ENCODE data around the gene CTNNBL1.
A peak's percentile ranks its signal among the peaks of the same experiment; 100 is the strongest.

CTNNBL1 gene

GRCh38 chr20:37693635-37694626 is at the start of gene CTNNBL1:
Gene CTNNBL1 (plus strand): TSS chr20:37694030. CDS start chr20:37694123, 93 bp downstream.
- peak; percentile 97 to 99 for DNase-seq
- intact Hi-C loops (cut with DNase I; ENCODE audit: low total_unique reads), result no loop called here
- Histone ChIP-seq H3K4me1 (peaks cover 0 to 19% (median 13%) of the 10 kb centered on the region in 4 donors), H3K27ac (peak within 1 kb of the TSS; percentile 60 to 71), H3K27me3 (peaks cover 0 to 6% of the 10 kb centered on the region in 2 donors), H3K4me3 (peak within 1 kb of the TSS; percentile 79 to 81), H3K36me3 (no peaks in the 10 kb centered on the region), H3K9me3 (no peaks in the 10 kb centered on the region)
- TF ChIP-seq, protein P1, sequence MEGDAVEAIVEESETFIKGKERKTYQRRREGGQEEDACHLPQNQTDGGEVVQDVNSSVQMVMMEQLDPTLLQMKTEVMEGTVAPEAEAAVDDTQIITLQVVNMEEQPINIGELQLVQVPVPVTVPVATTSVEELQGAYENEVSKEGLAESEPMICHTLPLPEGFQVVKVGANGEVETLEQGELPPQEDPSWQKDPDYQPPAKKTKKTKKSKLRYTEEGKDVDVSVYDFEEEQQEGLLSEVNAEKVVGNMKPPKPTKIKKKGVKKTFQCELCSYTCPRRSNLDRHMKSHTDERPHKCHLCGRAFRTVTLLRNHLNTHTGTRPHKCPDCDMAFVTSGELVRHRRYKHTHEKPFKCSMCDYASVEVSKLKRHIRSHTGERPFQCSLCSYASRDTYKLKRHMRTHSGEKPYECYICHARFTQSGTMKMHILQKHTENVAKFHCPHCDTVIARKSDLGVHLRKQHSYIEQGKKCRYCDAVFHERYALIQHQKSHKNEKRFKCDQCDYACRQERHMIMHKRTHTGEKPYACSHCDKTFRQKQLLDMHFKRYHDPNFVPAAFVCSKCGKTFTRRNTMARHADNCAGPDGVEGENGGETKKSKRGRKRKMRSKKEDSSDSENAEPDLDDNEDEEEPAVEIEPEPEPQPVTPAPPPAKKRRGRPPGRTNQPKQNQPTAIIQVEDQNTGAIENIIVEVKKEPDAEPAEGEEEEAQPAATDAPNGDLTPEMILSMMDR (IDR thresholded peaks at IDR 0.05), result no peak

DNA sequence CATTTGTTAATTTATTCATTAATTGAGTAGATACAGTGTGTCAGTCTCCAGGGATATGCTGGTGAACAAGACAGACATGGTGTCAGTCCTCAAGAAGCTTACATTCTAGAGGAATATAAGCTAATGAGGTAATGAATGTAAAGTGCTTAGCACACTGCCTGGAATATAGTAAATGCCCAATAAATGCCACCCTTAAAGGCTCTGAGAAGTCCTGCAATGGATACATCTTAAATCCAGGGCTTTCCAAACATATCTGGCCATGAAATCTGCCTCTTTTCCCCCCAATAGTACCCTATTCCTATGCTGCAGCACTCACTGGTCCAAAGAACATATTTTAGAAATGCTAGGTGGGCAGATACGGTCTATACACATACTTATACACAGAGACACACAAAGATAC is 49.2 kb upstream of the CTNNBL1 start:
- no peak overlapping the region for H3K27ac ChIP-seq
- H3K9me3 ChIP-seq, result no peaks in the 10 kb centered on the region
- no peaks in the 10 kb centered on the region for H3K4me1 ChIP-seq
- DNase-seq, result no peak
- no peaks in the 10 kb centered on the region for H3K36me3 ChIP-seq
- intact Hi-C loops (cut with DNase I; ENCODE audit: low total_unique reads), result no loop called here
- TF ChIP-seq, protein P1 (IDR thresholded peaks at IDR 0.05), result no peak
- H3K4me3 ChIP-seq, result no peak overlapping the region
- H3K27me3 ChIP-seq, result peaks cover 0 to 49% of the 10 kb centered on the region in 2 donors

DNA sequence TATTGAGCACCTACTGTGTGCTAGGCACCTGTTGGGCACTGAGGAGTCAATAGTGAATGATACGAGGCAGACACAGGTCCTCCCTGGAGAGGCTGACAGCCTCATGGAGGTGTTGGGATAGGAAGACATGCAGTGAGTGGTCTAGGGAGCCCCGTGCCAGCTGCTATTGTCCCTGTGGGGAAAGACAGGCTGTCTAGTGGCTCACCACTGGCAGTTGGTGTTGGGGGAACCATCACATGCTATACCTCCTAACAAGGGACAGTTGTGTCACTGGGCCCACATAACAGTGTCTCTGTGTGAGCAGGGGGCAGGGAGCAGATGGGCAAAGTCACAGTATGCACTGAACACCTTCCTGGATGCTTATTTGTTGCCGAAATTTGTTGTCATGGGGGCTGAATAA is 45.9 kb upstream of the CTNNBL1 start:
- Histone ChIP-seq H3K27ac (no peak overlapping the region), H3K4me1 (no peaks in the 10 kb centered on the region), H3K27me3 (peaks cover 0 to 42% of the 10 kb centered on the region in 2 donors), H3K9me3 (no peaks in the 10 kb centered on the region), H3K36me3 (no peaks in the 10 kb centered on the region), H3K4me3 (no peak overlapping the region)
- TF ChIP-seq, protein P1 (IDR thresholded peaks at IDR 0.05), result no peak
- intact Hi-C loops (cut with DNase I; ENCODE audit: low total_unique reads), result no loop called here
- DNase-seq, result no peak

DNA sequence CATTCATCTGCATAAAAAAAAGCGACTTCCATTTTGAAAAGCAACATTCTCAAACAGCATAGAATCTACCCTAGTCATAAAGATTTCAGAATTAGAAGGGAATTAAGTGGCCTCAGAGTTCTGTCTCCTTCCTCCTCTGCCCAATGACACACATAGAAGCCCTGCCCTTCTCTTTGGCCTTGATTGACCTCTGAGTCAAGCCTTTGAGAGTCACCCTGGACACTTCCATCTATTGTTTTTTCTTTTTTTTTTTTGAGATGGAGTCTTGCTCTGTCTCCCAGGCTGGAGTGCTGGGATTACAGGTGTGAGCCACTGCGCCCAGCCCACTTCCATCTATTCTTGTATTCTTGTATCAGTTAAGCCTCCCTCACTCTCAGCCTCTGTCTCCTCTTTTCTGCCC is 44.8 kb upstream of the CTNNBL1 start:
- TF ChIP-seq, protein P1 (IDR thresholded peaks at IDR 0.05), result no peak
- Histone ChIP-seq H3K9me3 (no peaks in the 10 kb centered on the region), H3K27ac (no peak overlapping the region), H3K27me3 (peaks cover 0 to 40% of the 10 kb centered on the region in 2 donors), H3K4me3 (no peak overlapping the region), H3K4me1 (no peaks in the 10 kb centered on the region), H3K36me3 (no peaks in the 10 kb centered on the region)
- intact Hi-C loops (cut with DNase I; ENCODE audit: low total_unique reads), result no loop called here
- DNase-seq, result no peak

DNA sequence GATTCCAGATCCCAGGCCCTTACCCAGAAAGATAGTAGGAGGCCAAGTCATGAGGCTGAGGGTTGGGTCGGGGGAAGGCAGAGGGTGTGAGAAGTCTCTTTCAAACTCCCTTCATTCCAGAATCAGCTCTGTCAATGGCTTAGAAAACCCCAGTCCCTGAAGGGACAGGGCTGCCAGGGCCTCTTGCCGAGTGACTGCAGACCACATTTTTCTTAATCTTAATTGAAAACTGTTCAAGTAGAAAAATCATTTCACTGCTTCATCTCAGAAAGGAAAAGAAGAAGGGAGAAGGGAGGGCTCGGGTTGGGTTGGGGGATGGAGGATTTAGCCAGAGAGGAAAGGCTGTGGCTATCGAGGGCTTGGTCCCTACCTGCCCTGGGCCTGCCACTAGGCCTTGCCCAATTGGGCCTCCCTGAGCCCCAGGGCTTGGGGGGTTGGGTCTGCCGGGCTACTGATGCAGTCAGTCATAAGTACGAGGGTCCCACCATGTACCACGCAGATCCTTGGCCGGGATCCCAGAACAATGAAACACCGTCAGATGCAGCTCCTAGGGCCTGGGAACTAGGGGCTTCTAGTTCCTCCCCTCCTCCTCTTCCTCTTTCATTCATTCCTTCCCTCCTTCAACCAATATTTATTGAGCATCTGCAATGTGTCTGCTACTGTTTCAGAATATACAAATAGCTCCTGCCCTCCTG is 44.0 kb upstream of the CTNNBL1 start:
- H3K4me3 ChIP-seq, result no peak overlapping the region
- DNase-seq, result no peak
- intact Hi-C loops (cut with DNase I; ENCODE audit: low total_unique reads), result no loop called here
- H3K4me1 ChIP-seq, result no peaks in the 10 kb centered on the region
- no peaks in the 10 kb centered on the region for H3K9me3 ChIP-seq
- H3K27ac ChIP-seq, result no peak overlapping the region
- H3K27me3 ChIP-seq, result peaks cover 0 to 37% of the 10 kb centered on the region in 2 donors
- H3K36me3 ChIP-seq, result no peaks in the 10 kb centered on the region
- TF ChIP-seq, protein P1 (IDR thresholded peaks at IDR 0.05), result no peak
